ENCODE measurements around the gene ASB18. TPM values are rescaled to one million over a fixed set of nuclear protein-coding genes. Genes with fewer than 3 reads are reported as not detected.

The ASB18 gene
- total RNA-seq, 1 donor from 2014 or later, result not detected

DNA sequence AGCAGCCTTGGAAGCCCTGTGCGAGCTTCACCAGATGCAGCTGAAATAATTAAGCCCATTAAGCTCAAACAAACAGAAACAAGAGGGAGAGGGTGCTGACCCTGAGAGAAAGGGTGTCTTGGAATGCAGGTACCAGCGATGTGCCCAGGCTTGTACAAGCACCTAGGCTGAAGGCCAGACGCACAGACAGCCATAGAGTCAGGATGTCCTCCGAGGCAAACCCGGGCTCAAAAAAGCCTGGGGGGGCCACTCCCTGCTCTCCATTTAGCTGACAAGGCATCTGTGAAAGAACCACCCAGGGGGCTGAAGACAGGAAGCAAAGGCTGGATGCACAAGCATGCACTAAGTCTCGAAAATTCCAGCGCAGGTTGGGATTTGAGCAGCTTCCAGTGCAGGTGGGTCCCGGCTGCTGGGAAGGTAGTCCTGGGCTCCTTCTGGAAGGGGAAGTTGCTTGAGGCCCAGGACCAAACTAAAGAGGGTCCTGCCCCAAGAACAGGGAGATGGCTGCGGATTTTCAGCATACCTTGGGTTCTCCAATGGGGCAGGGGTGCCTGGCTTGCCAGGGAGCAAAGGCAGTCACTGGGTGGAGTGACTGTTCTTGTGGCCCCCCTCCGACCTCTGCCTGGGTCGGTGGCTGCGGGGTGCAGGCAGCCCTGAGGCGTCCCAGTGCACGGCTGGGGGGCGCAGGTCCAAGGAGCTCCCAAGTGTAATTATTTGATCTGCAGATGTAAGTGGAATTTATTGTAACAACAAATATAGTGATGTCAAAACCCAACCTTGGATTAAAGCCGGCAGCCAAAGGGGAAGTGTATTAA lies 102.0 kb downstream of the ASB18 start:
- DNase-seq, result no peak
- Mint-ChIP-seq H3K4me1 (ENCODE audit: low read depth, unreplicated experiment) (peaks cover 20% of the 10 kb centered on the region), H3K36me3 (ENCODE audit: unreplicated experiment) (no peaks in the 10 kb centered on the region), H3K9me3 (ENCODE audit: unreplicated experiment) (peaks cover 2% of the 10 kb centered on the region), H3K27ac (ENCODE audit: unreplicated experiment) (no peak overlapping the region), H3K4me3 (ENCODE audit: unreplicated experiment) (peak overlapping the region; percentile 69), H3K27me3 (ENCODE audit: unreplicated experiment) (peaks cover 19% of the 10 kb centered on the region)
- TF ChIP-seq, protein P1, sequence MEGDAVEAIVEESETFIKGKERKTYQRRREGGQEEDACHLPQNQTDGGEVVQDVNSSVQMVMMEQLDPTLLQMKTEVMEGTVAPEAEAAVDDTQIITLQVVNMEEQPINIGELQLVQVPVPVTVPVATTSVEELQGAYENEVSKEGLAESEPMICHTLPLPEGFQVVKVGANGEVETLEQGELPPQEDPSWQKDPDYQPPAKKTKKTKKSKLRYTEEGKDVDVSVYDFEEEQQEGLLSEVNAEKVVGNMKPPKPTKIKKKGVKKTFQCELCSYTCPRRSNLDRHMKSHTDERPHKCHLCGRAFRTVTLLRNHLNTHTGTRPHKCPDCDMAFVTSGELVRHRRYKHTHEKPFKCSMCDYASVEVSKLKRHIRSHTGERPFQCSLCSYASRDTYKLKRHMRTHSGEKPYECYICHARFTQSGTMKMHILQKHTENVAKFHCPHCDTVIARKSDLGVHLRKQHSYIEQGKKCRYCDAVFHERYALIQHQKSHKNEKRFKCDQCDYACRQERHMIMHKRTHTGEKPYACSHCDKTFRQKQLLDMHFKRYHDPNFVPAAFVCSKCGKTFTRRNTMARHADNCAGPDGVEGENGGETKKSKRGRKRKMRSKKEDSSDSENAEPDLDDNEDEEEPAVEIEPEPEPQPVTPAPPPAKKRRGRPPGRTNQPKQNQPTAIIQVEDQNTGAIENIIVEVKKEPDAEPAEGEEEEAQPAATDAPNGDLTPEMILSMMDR (IDR thresholded peaks at IDR 0.05; ENCODE audit: partially characterized antibody, unreplicated experiment), result no peak

- DNase-seq, result no peak
- H3K27me3 Mint-ChIP-seq (ENCODE audit: unreplicated experiment), result peaks cover 16% of the 10 kb centered on the region
- no peaks in the 10 kb centered on the region for H3K36me3 Mint-ChIP-seq (ENCODE audit: unreplicated experiment)
- TF ChIP-seq, protein P1 (IDR thresholded peaks at IDR 0.05; ENCODE audit: partially characterized antibody, unreplicated experiment), result no peak
- H3K4me1 Mint-ChIP-seq (ENCODE audit: low read depth, unreplicated experiment), result peaks cover 16% of the 10 kb centered on the region
- H3K4me3 Mint-ChIP-seq (ENCODE audit: unreplicated experiment), result peak overlapping the region; percentile 13
- peaks cover 2% of the 10 kb centered on the region for H3K9me3 Mint-ChIP-seq (ENCODE audit: unreplicated experiment)
- no peak overlapping the region for H3K27ac Mint-ChIP-seq (ENCODE audit: unreplicated experiment)
These were observed 102.7 kb downstream of the ASB18 start for GRCh38 chr2:236161531-236161930.

- no peaks in the 10 kb centered on the region for H3K36me3 Mint-ChIP-seq (ENCODE audit: unreplicated experiment)
- peak overlapping the region; percentile 13 for H3K4me3 Mint-ChIP-seq (ENCODE audit: unreplicated experiment)
- TF ChIP-seq, protein P1 (IDR thresholded peaks at IDR 0.05; ENCODE audit: partially characterized antibody, unreplicated experiment), result no peak
- H3K9me3 Mint-ChIP-seq (ENCODE audit: unreplicated experiment), result peaks cover 2% of the 10 kb centered on the region
- peak; percentile 45 for DNase-seq
- H3K4me1 Mint-ChIP-seq (ENCODE audit: low read depth, unreplicated experiment), result peaks cover 16% of the 10 kb centered on the region
- H3K27ac Mint-ChIP-seq (ENCODE audit: unreplicated experiment), result no peak overlapping the region
- H3K27me3 Mint-ChIP-seq (ENCODE audit: unreplicated experiment), result peaks cover 11% of the 10 kb centered on the region
These were observed 103.1 kb downstream of the ASB18 start for GRCh38 chr2:236161082-236161462.

DNA sequence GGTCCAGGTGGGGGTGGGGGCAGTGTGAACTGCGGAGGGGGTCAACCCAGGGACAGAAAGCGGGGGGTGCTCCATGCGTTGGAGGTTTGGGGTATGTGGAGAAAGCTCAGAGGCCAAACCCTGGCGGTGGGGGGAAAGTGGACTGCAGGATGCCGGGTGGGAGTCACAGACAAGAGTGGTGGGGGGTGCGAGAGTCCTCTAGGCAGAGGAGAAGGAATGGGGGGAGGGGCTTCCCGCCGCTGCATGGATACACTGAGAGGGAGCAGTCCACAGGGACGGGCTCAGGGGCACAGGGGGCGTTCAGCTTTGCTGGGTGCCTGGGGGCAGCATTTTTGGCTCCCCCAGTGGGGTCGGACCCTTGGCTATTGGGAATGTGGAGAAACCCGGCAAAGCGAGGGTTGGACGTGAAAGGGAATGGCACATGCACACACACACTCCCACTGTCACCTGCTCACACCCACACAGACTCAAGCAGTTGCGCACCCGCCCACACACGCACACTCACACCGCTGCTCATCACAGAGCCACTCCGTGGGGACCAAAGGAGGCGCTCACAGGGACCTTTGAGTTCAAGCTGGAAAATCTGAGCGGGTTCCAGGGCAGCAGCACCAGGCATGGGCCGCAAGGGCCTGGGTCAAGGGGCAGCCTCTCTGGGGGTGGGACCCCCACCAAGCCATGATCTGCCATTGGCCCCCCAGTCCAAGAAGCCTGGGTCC lies 103.7 kb downstream of the ASB18 start:
- no peak overlapping the region for H3K27ac Mint-ChIP-seq (ENCODE audit: unreplicated experiment)
- peaks cover 16% of the 10 kb centered on the region for H3K4me1 Mint-ChIP-seq (ENCODE audit: low read depth, unreplicated experiment)
- peaks cover 2% of the 10 kb centered on the region for H3K9me3 Mint-ChIP-seq (ENCODE audit: unreplicated experiment)
- no peak for DNase-seq
- peaks cover 9% of the 10 kb centered on the region for H3K27me3 Mint-ChIP-seq (ENCODE audit: unreplicated experiment)
- TF ChIP-seq, protein P1 (IDR thresholded peaks at IDR 0.05; ENCODE audit: partially characterized antibody, unreplicated experiment), result no peak
- H3K4me3 Mint-ChIP-seq (ENCODE audit: unreplicated experiment), result no peak overlapping the region
- no peaks in the 10 kb centered on the region for H3K36me3 Mint-ChIP-seq (ENCODE audit: unreplicated experiment)

DNA sequence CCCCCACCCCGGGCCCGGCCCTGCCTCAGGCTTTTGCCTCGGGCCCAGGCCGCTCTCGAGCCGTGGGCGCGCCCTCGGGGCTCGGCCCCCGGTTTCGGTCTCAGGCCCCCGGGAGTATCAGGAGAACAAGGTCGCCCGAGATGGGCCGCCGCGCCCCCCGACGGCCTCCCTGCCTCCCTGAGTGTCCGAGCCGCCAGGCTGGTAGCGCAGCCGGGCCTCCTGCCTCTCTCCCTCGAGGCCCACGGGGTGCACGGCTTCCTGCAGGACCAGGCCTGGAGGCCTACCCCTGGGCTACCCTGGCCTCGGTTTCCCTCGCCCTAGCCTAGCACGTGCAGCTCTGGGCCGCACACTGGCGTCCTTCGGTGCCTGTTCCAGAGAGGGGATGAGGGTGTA lies 104.4 kb downstream of the ASB18 start:
- no peak for DNase-seq
- Mint-ChIP-seq H3K4me3 (ENCODE audit: unreplicated experiment) (no peak overlapping the region), H3K27ac (ENCODE audit: unreplicated experiment) (no peak overlapping the region), H3K4me1 (ENCODE audit: low read depth, unreplicated experiment) (peaks cover 11% of the 10 kb centered on the region), H3K9me3 (ENCODE audit: unreplicated experiment) (peaks cover 2% of the 10 kb centered on the region), H3K27me3 (ENCODE audit: unreplicated experiment) (peaks cover 9% of the 10 kb centered on the region), H3K36me3 (ENCODE audit: unreplicated experiment) (no peaks in the 10 kb centered on the region)
- TF ChIP-seq, protein P1 (IDR thresholded peaks at IDR 0.05; ENCODE audit: partially characterized antibody, unreplicated experiment), result no peak

Data from glutamatergic neuron (in vitro differentiated cells).